Stimulated activated naive B cell treated with anti-CD40 and anti-IgM and Interleukin-4, amounts not matched to agents 10 μg/mL and 1 μg/mL and 100 μg/mL, for 72 hours (primary cell): ENCODE measurements around the gene LRRFIP1.

Experiments used
- ATAC-seq, 2 donors: fragments of 150-1000 bp; cut with Tn5 transposase; replicated peaks; 2 replicates each; pipeline ENCODE4 v1.10.0; 2021; ENCODE audit warnings: moderate library complexity in 1 of 2
- DNase-seq: peaks from one replicate; pipeline ENCODE4 v3.0.0; 2021
- H3K27ac Mint-ChIP-seq: one replicate; pipeline ENCODE4 v1.8.0; 2022; ENCODE audit warnings: mild to moderate bottlenecking, mixed read lengths
- H3K27me3 Mint-ChIP-seq, 2 donors: one replicate each; pipeline ENCODE4 v1.8.0; 2022; ENCODE audit warnings: mixed read lengths in 2 of 2
- H3K36me3 Mint-ChIP-seq, 2 donors: one replicate each; pipeline ENCODE4 v1.8.0; 2022; ENCODE audit warnings: mixed read lengths in 2 of 2, mild to moderate bottlenecking in 1 of 2
- H3K4me1 Mint-ChIP-seq, 2 donors: one replicate each; pipeline ENCODE4 v1.8.0; 2022; ENCODE audit warnings: mixed read lengths in 2 of 2, mild to moderate bottlenecking in 1 of 2
- H3K4me3 Mint-ChIP-seq, 2 donors: one replicate each; pipeline ENCODE4 v1.8.0; 2022; ENCODE audit warnings: mild to moderate bottlenecking in 2 of 2, mixed read lengths in 2 of 2, moderate library complexity in 1 of 2
- H3K9me3 Mint-ChIP-seq, 2 donors: one replicate each; pipeline ENCODE4 v1.8.0; 2022; ENCODE audit warnings: mixed read lengths in 2 of 2, mild to moderate bottlenecking in 1 of 2

Gene LRRFIP1

DNA sequence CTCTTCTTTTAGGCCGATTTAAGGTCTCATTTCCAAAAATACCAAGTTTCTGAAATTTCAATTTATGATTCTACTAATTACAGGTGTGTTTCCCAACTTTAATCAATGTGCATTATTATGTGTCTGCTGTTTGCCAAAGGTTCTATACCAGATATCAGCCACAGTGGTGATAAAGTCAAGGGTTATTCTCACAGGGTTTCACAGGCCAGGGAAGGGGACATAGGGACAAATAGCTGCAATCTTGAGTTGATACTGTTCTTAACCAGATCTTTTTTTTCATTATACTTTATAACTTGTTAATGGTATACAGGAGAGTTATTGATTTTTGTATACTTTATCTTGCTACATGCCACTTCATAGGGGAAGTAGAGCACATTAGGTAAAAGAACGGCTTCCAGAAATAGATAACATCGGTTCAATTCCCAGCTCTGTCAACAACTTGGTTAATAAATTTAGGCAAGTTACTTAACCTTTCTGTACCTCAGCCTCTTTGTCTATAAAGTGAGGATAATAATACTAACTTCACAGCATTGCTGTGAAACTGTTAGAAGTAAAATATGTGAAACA, 200.1 kb downstream of the LRRFIP1 start:
- H3K4me1 Mint-ChIP-seq, result no peaks in the 10 kb centered on the region
- no peak overlapping the region for H3K4me3 Mint-ChIP-seq
- H3K9me3 Mint-ChIP-seq, result no peaks in the 10 kb centered on the region
- DNase-seq (no peak), ATAC-seq (no peak)
- no peaks in the 10 kb centered on the region for H3K27me3 Mint-ChIP-seq
- H3K27ac Mint-ChIP-seq, result no peak overlapping the region
- H3K36me3 Mint-ChIP-seq, result no peaks in the 10 kb centered on the region
